IPS-15b (cell line): ENCODE data around the gene STAG3.
"Not testable (repeated sequence)": the region's sequence is repeated elsewhere in the genome, so short reads cannot be mapped to it uniquely, and the experiment has no call there.

Source experiments
- H3K27me3 ChIP-seq: one replicate; pipeline ENCODE4 v1.6.1; 2013; ENCODE audit warnings: low read length; ENCODE audit not compliant: control insufficient read depth, insufficient read depth
- H3K36me3 ChIP-seq: one replicate; pipeline ENCODE4 v1.6.1; 2013; ENCODE audit warnings: low read length; ENCODE audit not compliant: control insufficient read depth, insufficient read depth
- H3K4me1 ChIP-seq: one replicate; pipeline ENCODE4 v1.6.1; 2013; ENCODE audit warnings: mild to moderate bottlenecking, low read length; ENCODE audit not compliant: control insufficient read depth, insufficient read depth
- H3K4me3 ChIP-seq: one replicate; pipeline ENCODE4 v1.5.1; 2013; ENCODE audit warnings: low read depth, low read length
- H3K9ac ChIP-seq: one replicate; pipeline ENCODE4 v1.6.1; 2013; ENCODE audit warnings: low read depth, mild to moderate bottlenecking, low read length
- H3K9me3 ChIP-seq: one replicate; pipeline ENCODE4 v1.6.1; 2013; ENCODE audit warnings: mild to moderate bottlenecking, low read length; ENCODE audit not compliant: control insufficient read depth, insufficient read depth

STAG3 gene

GRCh38 chr7:100189061-100189460 is 11.3 kb downstream of the STAG3 start:
- Histone ChIP-seq H3K9ac (no peak overlapping the region), H3K4me3 (no peak overlapping the region), H3K36me3 (no peaks in the 10 kb centered on the region), H3K27me3 (no peaks in the 10 kb centered on the region), H3K4me1 (no peaks in the 10 kb centered on the region), H3K9me3 (no peaks in the 10 kb centered on the region)

GRCh38 chr7:100190048-100190711 is 12.5 kb downstream of the STAG3 start:
- Histone ChIP-seq H3K4me1 (no peaks in the 10 kb centered on the region), H3K9me3 (no peaks in the 10 kb centered on the region), H3K36me3 (no peaks in the 10 kb centered on the region), H3K9ac (no peak overlapping the region), H3K27me3 (no peaks in the 10 kb centered on the region), H3K4me3 (no peak overlapping the region)

- Histone ChIP-seq H3K4me3 (no peak overlapping the region), H3K9me3 (no peaks in the 10 kb centered on the region), H3K4me1 (no peaks in the 10 kb centered on the region), H3K9ac (no peak overlapping the region), H3K36me3 (no peaks in the 10 kb centered on the region), H3K27me3 (no peaks in the 10 kb centered on the region)
Observed at GRCh38 chr7:100191775-100192174, 14.1 kb downstream of the STAG3 start.

DNA sequence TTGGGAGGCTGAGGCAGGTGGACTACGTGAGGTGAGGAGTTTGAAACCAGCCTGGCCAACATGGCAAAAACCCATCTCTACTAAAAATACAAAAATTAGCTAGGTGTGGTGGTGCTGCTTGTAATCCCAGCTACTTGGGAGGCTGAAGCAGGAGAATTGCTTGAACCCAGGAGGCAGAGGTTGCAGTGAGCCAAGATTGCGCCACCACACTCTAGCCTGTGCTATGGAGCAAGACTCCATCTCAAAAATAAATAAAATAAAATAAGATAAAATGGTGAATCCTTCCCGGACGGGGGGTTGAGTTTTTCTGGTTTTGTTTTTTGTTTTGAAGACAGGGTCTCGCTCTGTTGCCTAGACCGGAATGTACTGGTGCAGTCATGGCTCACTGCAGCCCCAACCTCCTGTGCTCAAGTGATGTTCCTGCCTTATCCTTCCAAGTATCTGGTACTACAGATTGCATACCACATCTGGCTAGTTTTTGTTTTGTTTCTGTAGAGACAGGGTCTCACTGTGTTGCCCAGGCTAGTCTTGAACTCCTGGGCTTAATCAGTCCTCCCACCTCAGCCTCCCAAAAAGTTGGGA is 14.7 kb downstream of the STAG3 start:
- H3K36me3 ChIP-seq, H3K9ac ChIP-seq, H3K4me1 ChIP-seq, H3K4me3 ChIP-seq, H3K27me3 ChIP-seq, H3K9me3 ChIP-seq: not testable (repeated sequence)

DNA sequence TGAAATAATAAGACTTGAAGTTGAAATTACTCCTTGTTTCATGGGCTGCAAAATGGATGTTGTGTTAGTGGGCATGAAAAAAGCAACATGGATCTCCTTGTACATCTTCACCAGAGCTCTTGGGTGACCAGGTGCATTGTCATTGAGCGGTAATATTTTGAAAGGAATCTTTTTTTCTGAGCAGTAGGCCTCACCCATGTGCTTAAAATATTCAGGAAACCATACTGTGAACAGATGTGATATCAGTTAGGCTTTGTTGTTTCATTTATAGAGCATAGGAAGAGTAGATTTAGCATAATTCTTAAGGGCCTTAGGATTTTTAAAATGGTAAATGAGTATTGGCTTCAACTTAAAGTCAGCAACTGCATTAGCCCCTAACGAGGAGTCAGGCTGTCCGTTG is 15.3 kb downstream of the STAG3 start:
- no peaks in the 10 kb centered on the region for H3K27me3 ChIP-seq
- no peak overlapping the region for H3K4me3 ChIP-seq
- no peaks in the 10 kb centered on the region for H3K36me3 ChIP-seq
- no peaks in the 10 kb centered on the region for H3K4me1 ChIP-seq
- no peaks in the 10 kb centered on the region for H3K9me3 ChIP-seq
- H3K9ac ChIP-seq: no peak overlapping the region

DNA sequence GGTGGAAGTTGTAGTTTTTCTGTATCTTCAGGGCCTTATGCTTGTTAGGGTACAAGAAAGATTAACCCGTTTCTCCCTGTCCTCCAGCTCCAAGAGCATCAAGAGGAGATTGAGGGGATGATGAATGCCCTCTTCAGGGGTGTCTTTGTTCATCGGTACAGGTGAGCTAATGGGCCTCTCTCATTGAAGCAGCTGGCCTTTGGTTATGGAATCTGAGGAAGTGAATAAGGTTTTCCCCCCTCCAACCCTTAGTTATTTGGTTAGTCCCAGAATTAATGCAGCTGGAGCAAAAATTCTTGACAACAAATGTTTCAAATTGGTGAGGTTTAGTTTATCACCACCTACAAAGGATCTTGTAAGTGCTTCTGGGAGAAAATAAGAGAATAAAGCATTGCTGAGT is 17.5 kb downstream of the STAG3 start:
- Histone ChIP-seq H3K4me1 (no peaks in the 10 kb centered on the region), H3K9me3 (no peaks in the 10 kb centered on the region), H3K4me3 (no peak overlapping the region), H3K27me3 (no peaks in the 10 kb centered on the region), H3K9ac (no peak overlapping the region), H3K36me3 (no peaks in the 10 kb centered on the region)

- not testable (repeated sequence) for H3K36me3 ChIP-seq, H3K9me3 ChIP-seq, H3K4me3 ChIP-seq, H3K9ac ChIP-seq, H3K4me1 ChIP-seq, H3K27me3 ChIP-seq
Observed at GRCh38 chr7:100195901-100196322, 18.2 kb downstream of the STAG3 start.

DNA sequence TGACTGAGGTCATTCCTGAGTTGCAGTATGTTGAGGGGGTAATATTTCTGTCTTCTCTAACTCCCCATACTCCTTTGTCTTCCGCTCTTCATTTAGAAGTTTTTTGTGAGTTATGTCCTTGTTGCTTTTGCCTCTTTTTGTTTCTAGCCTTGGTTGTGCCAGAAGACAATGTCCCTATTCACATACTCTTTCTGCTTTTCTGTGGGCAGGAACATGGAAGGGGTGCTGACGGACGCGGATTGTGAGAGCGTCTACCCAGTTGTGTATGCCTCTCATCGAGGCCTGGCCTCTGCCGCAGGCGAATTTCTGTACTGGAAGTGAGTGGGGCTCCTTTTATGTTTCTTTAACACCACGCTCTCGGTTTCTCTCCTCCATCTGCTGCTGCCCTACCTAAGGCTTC is 20.5 kb downstream of the STAG3 start:
- H3K36me3 ChIP-seq: no peaks in the 10 kb centered on the region
- H3K4me1 ChIP-seq: no peaks in the 10 kb centered on the region
- no peaks in the 10 kb centered on the region for H3K9me3 ChIP-seq
- H3K9ac ChIP-seq: no peak overlapping the region
- H3K27me3 ChIP-seq: no peaks in the 10 kb centered on the region
- H3K4me3 ChIP-seq: no peak overlapping the region

- H3K27me3 ChIP-seq: no peaks in the 10 kb centered on the region
- no peak overlapping the region for H3K4me3 ChIP-seq
- no peaks in the 10 kb centered on the region for H3K4me1 ChIP-seq
- H3K9me3 ChIP-seq: no peaks in the 10 kb centered on the region
- no peaks in the 10 kb centered on the region for H3K36me3 ChIP-seq
- H3K9ac ChIP-seq: no peak overlapping the region
Observed at GRCh38 chr7:100200693-100201092, 23.0 kb downstream of the STAG3 start.

GRCh38 chr7:100204454-100204853 is 26.7 kb downstream of the STAG3 start:
- Histone ChIP-seq H3K27me3 (no peaks in the 10 kb centered on the region), H3K9ac (no peak overlapping the region), H3K36me3 (no peaks in the 10 kb centered on the region), H3K4me3 (no peak overlapping the region), H3K9me3 (no peaks in the 10 kb centered on the region), H3K4me1 (no peaks in the 10 kb centered on the region)

GRCh38 chr7:100208911-100209408 is 31.2 kb downstream of the STAG3 start:
- no peaks in the 10 kb centered on the region for H3K9me3 ChIP-seq
- H3K4me3 ChIP-seq: no peak overlapping the region
- H3K36me3 ChIP-seq: no peaks in the 10 kb centered on the region
- no peak overlapping the region for H3K9ac ChIP-seq
- H3K4me1 ChIP-seq: no peaks in the 10 kb centered on the region
- peaks cover 14% of the 10 kb centered on the region for H3K27me3 ChIP-seq

DNA sequence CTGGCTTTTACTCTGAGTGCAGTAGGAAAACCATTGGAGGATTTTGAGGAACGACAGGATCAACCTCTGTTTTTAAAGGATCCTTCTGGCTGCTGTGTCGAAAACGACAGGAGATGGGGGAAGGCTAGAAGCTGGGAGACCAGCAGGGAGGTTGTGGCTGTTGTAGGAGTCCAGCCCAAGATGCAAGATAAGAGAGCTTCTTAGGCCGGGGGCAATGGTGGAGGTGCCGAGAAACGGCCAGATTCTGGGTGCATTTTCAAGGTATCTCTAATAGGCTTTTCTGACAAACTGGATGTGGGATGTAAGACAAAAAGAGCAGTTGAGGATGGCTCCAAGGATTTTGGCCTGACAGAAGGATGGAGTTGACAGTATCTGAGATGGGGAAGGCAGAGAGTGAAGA is 31.8 kb downstream of the STAG3 start:
- no peaks in the 10 kb centered on the region for H3K36me3 ChIP-seq
- no peaks in the 10 kb centered on the region for H3K9me3 ChIP-seq
- H3K27me3 ChIP-seq: peaks cover 14% of the 10 kb centered on the region
- no peak overlapping the region for H3K9ac ChIP-seq
- no peaks in the 10 kb centered on the region for H3K4me1 ChIP-seq
- H3K4me3 ChIP-seq: no peak overlapping the region
